Omental fat pad (tissue), 4 donors: Measurements from ENCODE around the gene HPCAL1. TPM values are rescaled to one million over a fixed set of nuclear protein-coding genes. Genes with fewer than 3 reads are reported as not detected.
A peak's percentile ranks its signal among the peaks of the same experiment; 100 is the strongest.

ENCODE experiments used
- ATAC-seq: fragments of 150-250 bp; one replicate; pipeline ENCODE4 v1.9.1; 2016; ENCODE audit warnings: mild to moderate bottlenecking, moderate library complexity; ENCODE audit not compliant: low FRiP score
- DNase-seq: peaks from one replicate; pipeline ENCODE4 v3.0.0-alpha.2; 2019; ENCODE audit warnings: low spot score
- CTCF ChIP-seq, 3 donors: fragments of 450-650 bp; IDR thresholded peaks; one replicate each; pipeline ENCODE4 v1.5.1; 2016 to 2017; ENCODE audit warnings: antibody characterized with exemption in 3 of 3, mild to moderate bottlenecking in 3 of 3, moderate library complexity in 2 of 3
- total RNA-seq, 4 donors: library from RNA; depleted of rRNA; stranded (reverse); fragments of >200 nt; gene quantifications; one replicate each; pipeline ENCODE4 v1.1.0, GENCODE V29; 2016

The HPCAL1 gene
- total RNA-seq, 4 donors from 2014 or later = 51.8 to 75.8 (median 67.8) TPM

- ATAC-seq (no peak), DNase-seq (peak; percentile 0)
- no peak for TF ChIP-seq CTCF (IDR thresholded peaks at IDR 0.05)
Observed at GRCh38 chr2:10265329-10266132, 37.2 kb upstream of the HPCAL1 start.

GRCh38 chr2:10266133-10266620 is 36.5 kb upstream of the HPCAL1 start:
- DNase-seq = no peak
- no peak for ATAC-seq
- no peak for TF ChIP-seq CTCF (IDR thresholded peaks at IDR 0.05)

GRCh38 chr2:10267036-10267435 is 35.7 kb upstream of the HPCAL1 start:
- ATAC-seq (no peak), DNase-seq (peak; percentile 1)
- TF ChIP-seq CTCF (IDR thresholded peaks at IDR 0.05) = no peak

- DNase-seq (no peak), ATAC-seq (no peak)
- TF ChIP-seq CTCF (IDR thresholded peaks at IDR 0.05) = no peak
Observed at GRCh38 chr2:10267551-10268465, 34.9 kb upstream of the HPCAL1 start.

- ATAC-seq (no peak), DNase-seq (no peak)
- TF ChIP-seq CTCF (IDR thresholded peaks at IDR 0.05) = no peak
Observed at GRCh38 chr2:10269291-10269690, 33.4 kb upstream of the HPCAL1 start.

- TF ChIP-seq CTCF (IDR thresholded peaks at IDR 0.05) = no peak
- DNase-seq = no peak
- peak; percentile 7 for ATAC-seq
Observed at GRCh38 chr2:10269711-10270610, 32.7 kb upstream of the HPCAL1 start.
